Neural cell (in vitro differentiated cells): Measurements from ENCODE around the gene MAP2K7.

Experiments used
- EZH2 ChIP-seq: fragments of 200-600, 300-800 bp; shearing (Covaris generic), sonication (generic); IDR thresholded peaks from 2 replicates; pipeline ENCODE4 v1.6.1; 2014; ENCODE audit warnings: antibody characterized with exemption, low read length, borderline replicate concordance, mild to moderate bottlenecking; ENCODE audit not compliant: insufficient read depth, poor library complexity, severe bottlenecking
- MXI1 ChIP-seq: fragments of 450-650 bp; conservative IDR thresholded peaks from 2 replicates; pipeline ENCODE4 v1.6.1; 2014; ENCODE audit warnings: antibody characterized with exemption, mild to moderate bottlenecking; ENCODE audit not compliant: poor library complexity, severe bottlenecking
- POLR2AphosphoS5 ChIP-seq: IDR thresholded peaks from 2 replicates; pipeline ENCODE4 v1.6.1; 2012
- TF ChIP-seq, protein P1 (sequence below): fragments of 450-650 bp; IDR thresholded peaks from 2 replicates; pipeline ENCODE4 v1.5.1; 2014; ENCODE audit warnings: antibody characterized with exemption, mild to moderate bottlenecking, moderate library complexity; ENCODE audit not compliant: poor library complexity, severe bottlenecking
- TF ChIP-seq, protein P2 (sequence below): IDR thresholded peaks from 2 replicates; pipeline ENCODE4 v1.6.1; 2012; ENCODE audit warnings: borderline replicate concordance

DNA sequence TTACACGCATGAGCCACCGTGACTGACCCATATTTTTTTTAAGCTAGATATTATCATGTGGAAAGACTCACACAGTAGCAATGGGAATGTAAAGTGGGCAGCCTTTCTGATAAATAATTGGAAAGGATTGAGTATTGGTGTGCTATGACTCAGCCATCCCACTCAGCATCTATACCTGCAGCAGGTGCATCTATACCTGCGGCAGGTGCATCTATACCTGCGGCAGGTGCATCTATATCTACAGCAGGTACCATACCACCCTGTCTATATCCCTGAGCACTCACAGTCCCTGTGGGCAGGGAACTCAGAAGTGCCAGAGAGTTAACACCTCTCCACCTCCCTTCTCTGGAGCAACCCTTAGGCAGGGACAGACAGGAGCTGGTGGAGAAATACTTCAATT lies 20.6 kb upstream of the MAP2K7 start:
- TF ChIP-seq EZH2 (no peak), MXI1 (no peak), POLR2AphosphoS5 (no peak)
- TF ChIP-seq, protein P1, sequence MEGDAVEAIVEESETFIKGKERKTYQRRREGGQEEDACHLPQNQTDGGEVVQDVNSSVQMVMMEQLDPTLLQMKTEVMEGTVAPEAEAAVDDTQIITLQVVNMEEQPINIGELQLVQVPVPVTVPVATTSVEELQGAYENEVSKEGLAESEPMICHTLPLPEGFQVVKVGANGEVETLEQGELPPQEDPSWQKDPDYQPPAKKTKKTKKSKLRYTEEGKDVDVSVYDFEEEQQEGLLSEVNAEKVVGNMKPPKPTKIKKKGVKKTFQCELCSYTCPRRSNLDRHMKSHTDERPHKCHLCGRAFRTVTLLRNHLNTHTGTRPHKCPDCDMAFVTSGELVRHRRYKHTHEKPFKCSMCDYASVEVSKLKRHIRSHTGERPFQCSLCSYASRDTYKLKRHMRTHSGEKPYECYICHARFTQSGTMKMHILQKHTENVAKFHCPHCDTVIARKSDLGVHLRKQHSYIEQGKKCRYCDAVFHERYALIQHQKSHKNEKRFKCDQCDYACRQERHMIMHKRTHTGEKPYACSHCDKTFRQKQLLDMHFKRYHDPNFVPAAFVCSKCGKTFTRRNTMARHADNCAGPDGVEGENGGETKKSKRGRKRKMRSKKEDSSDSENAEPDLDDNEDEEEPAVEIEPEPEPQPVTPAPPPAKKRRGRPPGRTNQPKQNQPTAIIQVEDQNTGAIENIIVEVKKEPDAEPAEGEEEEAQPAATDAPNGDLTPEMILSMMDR, result no peak
- TF ChIP-seq, protein P2, sequence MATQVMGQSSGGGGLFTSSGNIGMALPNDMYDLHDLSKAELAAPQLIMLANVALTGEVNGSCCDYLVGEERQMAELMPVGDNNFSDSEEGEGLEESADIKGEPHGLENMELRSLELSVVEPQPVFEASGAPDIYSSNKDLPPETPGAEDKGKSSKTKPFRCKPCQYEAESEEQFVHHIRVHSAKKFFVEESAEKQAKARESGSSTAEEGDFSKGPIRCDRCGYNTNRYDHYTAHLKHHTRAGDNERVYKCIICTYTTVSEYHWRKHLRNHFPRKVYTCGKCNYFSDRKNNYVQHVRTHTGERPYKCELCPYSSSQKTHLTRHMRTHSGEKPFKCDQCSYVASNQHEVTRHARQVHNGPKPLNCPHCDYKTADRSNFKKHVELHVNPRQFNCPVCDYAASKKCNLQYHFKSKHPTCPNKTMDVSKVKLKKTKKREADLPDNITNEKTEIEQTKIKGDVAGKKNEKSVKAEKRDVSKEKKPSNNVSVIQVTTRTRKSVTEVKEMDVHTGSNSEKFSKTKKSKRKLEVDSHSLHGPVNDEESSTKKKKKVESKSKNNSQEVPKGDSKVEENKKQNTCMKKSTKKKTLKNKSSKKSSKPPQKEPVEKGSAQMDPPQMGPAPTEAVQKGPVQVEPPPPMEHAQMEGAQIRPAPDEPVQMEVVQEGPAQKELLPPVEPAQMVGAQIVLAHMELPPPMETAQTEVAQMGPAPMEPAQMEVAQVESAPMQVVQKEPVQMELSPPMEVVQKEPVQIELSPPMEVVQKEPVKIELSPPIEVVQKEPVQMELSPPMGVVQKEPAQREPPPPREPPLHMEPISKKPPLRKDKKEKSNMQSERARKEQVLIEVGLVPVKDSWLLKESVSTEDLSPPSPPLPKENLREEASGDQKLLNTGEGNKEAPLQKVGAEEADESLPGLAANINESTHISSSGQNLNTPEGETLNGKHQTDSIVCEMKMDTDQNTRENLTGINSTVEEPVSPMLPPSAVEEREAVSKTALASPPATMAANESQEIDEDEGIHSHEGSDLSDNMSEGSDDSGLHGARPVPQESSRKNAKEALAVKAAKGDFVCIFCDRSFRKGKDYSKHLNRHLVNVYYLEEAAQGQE, result no peak
